Measurements from ENCODE around the gene SIRT3. TPM values are rescaled to one million over a fixed set of nuclear protein-coding genes. Genes with fewer than 3 reads are reported as not detected.

The SIRT3 gene
- total RNA-seq, 1 experiment from 2014 or later = 13.6 TPM

DNA sequence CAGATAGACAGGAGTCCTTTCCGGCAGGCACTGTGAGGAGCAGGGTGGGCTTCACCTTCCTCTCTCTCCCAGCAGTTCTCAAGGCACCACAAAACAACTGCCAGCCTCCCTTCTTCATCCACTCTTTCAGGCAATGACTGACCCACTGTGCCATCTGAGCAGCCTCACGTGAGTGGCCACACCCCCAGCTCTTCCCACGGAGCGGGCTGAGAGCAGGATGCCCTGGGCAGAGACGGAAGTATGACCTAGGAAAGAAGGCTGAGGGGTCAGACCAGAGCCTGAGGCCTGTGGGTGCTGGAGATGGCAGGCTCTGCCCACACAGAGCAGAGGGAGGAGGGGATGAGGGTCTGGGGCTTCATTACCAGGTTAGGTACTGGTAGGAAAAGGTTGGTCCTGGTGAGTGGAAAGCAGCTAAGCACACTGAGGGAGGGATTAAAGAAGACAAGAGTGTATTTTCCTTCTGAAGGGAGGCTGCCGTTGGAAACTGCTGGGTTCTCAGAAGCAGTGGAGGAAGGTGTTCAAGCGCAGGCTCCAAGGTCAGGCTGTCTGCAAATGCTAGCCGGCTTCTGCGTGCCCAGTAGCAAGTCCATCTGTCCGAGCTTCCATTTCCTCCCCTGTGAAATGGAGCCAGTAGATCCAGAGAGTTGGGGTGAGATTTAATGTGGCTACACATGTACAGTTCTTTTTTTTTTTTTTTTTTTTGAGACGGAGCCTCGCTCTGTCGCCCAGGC is 46.7 kb upstream of the SIRT3 start:
- CTCF ChIA-PET = interaction anchor here (0.7 kb wide), 1 partner anchor 30 kb away, joined by 3 read pairs; no protein-coding TSS in a partner anchor
- Histone ChIP-seq H3K9me3 (ENCODE audit: low read depth, low read length, poor library complexity, severe bottlenecking) (no peaks in the 10 kb centered on the region), H3K4me3 (ENCODE audit: low read depth, low read length, poor library complexity, severe bottlenecking) (no peak overlapping the region), H3K27me3 (replicated peaks; ENCODE audit: insufficient read depth, low read depth, low read length, poor library complexity) (peaks cover 43% of the 10 kb centered on the region), H3K4me1 (ENCODE audit: insufficient read depth, low read length, poor library complexity, severe bottlenecking) (no peaks in the 10 kb centered on the region), H3K36me3 (ENCODE audit: insufficient read depth, low read length, poor library complexity, severe bottlenecking) (no peaks in the 10 kb centered on the region), H3K27ac (ENCODE audit: low read depth, low read length, poor library complexity, severe bottlenecking) (no peak overlapping the region)
- TF ChIP-seq, protein P1, sequence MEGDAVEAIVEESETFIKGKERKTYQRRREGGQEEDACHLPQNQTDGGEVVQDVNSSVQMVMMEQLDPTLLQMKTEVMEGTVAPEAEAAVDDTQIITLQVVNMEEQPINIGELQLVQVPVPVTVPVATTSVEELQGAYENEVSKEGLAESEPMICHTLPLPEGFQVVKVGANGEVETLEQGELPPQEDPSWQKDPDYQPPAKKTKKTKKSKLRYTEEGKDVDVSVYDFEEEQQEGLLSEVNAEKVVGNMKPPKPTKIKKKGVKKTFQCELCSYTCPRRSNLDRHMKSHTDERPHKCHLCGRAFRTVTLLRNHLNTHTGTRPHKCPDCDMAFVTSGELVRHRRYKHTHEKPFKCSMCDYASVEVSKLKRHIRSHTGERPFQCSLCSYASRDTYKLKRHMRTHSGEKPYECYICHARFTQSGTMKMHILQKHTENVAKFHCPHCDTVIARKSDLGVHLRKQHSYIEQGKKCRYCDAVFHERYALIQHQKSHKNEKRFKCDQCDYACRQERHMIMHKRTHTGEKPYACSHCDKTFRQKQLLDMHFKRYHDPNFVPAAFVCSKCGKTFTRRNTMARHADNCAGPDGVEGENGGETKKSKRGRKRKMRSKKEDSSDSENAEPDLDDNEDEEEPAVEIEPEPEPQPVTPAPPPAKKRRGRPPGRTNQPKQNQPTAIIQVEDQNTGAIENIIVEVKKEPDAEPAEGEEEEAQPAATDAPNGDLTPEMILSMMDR (conservative IDR thresholded peaks at IDR 0.05; ENCODE audit: low read depth, low read length) = no peak
- DNase-seq (ENCODE audit: low spot score) = no peak
- POLR2A ChIA-PET (ENCODE audit: low non-redundant PET) = no interaction called here
- BruUV-seq (replicated peaks) = no TSS peak
- intact Hi-C loops (cut with micrococcal nuclease; ENCODE audit: unreplicated experiment) = no loop called here

- no peak for DNase-seq (ENCODE audit: low spot score)
- ChIA-PET CTCF (no interaction called here), POLR2A (ENCODE audit: low non-redundant PET) (no interaction called here)
- no peaks in the 10 kb centered on the region for H3K9me3 ChIP-seq (ENCODE audit: low read depth, low read length, poor library complexity, severe bottlenecking)
- TF ChIP-seq EZH2 (IDR thresholded peaks at IDR 0.05; ENCODE audit: borderline replicate concordance, low read depth, low read length, poor library complexity, severe bottlenecking) = no peak
- H3K4me3 ChIP-seq (ENCODE audit: low read depth, low read length, poor library complexity, severe bottlenecking) = no peak overlapping the region
- no peaks in the 10 kb centered on the region for H3K36me3 ChIP-seq (ENCODE audit: insufficient read depth, low read length, poor library complexity, severe bottlenecking)
- intact Hi-C loops (cut with micrococcal nuclease; ENCODE audit: unreplicated experiment) = no loop called here
- no TSS peak for BruUV-seq (replicated peaks)
- no peak overlapping the region for H3K27ac ChIP-seq (ENCODE audit: low read depth, low read length, poor library complexity, severe bottlenecking)
- H3K4me1 ChIP-seq (ENCODE audit: insufficient read depth, low read length, poor library complexity, severe bottlenecking) = no peaks in the 10 kb centered on the region
- peaks cover 43% of the 10 kb centered on the region for H3K27me3 ChIP-seq (replicated peaks; ENCODE audit: insufficient read depth, low read depth, low read length, poor library complexity)
Measured at GRCh38 chr11:282171-282570, 46.0 kb upstream of the SIRT3 start.

GRCh38 chr11:281486-282161 is 45.5 kb upstream of the SIRT3 start:
- no peak for TF ChIP-seq EZH2 (IDR thresholded peaks at IDR 0.05; ENCODE audit: borderline replicate concordance, low read depth, low read length, poor library complexity, severe bottlenecking)
- TF ChIP-seq, protein P1 (conservative IDR thresholded peaks at IDR 0.05; ENCODE audit: low read depth, low read length) = no peak
- DNase-seq (ENCODE audit: low spot score) = no peak
- Histone ChIP-seq H3K4me1 (ENCODE audit: insufficient read depth, low read length, poor library complexity, severe bottlenecking) (no peaks in the 10 kb centered on the region), H3K27ac (ENCODE audit: low read depth, low read length, poor library complexity, severe bottlenecking) (no peak overlapping the region), H3K27me3 (replicated peaks; ENCODE audit: insufficient read depth, low read depth, low read length, poor library complexity) (peaks cover 43% of the 10 kb centered on the region), H3K4me3 (ENCODE audit: low read depth, low read length, poor library complexity, severe bottlenecking) (no peak overlapping the region), H3K9me3 (ENCODE audit: low read depth, low read length, poor library complexity, severe bottlenecking) (no peaks in the 10 kb centered on the region), H3K36me3 (ENCODE audit: insufficient read depth, low read length, poor library complexity, severe bottlenecking) (no peaks in the 10 kb centered on the region)
- intact Hi-C loops (cut with micrococcal nuclease; ENCODE audit: unreplicated experiment) = no loop called here
- ChIA-PET CTCF (no interaction called here), POLR2A (ENCODE audit: low non-redundant PET) (no interaction called here)
- no TSS peak for BruUV-seq (replicated peaks)
